HG02571 (cell line): ENCODE results near the gene SPRN.
"Not testable (repeated sequence)": the region's sequence is repeated elsewhere in the genome, so short reads cannot be mapped to it uniquely, and the experiment has no call there.

ENCODE experiments used
- ATAC-seq: cut with Tn5 transposase; IDR thresholded peaks from one replicate; pipeline ENCODE4 v1.9.1; 2021; ENCODE audit warnings: mild to moderate bottlenecking, moderate library complexity; ENCODE audit not compliant: unreplicated experiment

Gene SPRN

DNA sequence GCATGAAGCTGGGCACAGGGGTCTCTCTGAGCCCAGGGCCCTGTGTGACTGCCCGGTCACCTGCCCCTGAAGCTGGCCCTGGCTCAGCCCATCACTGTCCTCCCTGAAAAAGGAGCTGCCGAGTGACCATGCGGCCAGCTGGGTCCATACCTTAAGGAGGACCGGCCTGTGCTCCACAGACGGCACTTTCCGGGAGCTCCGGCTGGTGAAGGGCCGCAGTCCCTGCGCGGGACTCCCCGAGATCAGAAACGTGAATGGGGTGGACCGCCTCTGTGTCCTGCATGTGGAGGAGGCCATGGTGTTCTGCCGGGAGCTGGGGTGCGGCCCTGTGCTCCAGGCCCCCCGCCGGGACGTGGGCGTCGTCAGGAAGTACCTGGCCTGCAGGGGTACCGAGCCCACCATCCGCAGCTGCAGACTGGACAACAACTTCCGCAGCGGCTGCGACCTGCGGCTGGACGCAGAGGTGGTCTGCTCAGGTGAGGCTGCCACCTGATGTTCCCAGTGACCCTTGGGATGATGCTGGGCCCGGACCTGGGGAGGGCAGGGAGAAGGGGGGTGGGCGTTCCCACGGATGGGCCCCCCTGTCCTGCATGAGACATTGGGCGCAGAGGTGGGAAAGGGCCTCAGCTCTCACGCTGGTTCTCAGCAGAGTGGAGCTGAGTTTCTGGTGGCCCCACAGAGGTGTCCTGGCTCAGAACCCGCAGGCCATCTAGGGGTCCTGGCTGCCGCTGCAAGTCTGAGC lies 32.8 kb upstream of the SPRN start:
- no peak for ATAC-seq

DNA sequence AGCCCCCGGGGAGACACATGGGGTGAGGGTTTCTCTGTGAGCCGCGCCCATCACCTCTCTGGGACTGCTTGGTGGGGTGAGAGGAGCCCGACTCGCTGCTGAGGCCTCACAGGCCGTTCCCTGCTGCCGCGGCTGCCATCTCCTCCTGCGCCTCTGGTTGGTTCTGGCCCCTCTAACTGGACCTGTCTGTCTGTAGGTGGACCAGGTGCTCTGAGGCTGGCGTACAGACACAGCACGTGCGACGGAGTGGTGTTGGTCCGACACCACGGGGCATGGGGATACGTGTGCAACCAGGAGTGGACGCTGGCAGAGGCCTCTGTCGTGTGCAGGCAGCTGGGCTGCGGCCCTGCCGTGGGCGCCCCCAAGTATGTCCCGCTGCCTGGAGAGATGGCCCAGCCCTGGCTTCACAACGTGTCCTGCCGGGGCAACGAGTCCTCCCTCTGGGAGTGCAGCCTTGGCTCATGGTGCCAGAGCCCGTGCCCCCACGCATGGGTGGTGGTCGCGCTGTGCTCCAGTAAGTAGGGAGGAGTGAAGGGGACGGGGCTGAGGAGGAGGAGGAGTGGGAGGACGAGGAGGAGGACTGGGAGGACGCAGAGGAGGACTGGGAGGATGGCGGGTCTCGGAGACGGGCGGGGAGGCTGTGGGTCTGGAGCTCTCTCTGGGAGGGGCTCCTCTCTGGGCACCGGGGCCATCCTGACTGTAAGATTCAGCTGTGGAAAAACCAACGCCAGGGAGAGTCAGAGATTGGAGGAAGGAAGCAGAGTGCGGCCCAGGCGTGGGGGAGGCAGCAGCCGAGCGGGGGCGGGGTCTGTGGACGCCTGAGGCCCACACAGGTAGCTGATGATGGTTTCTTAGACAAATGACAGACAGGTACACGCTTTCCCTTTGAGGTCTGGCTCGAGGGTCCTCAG lies 31.9 kb upstream of the SPRN start:
- no peak for ATAC-seq

DNA sequence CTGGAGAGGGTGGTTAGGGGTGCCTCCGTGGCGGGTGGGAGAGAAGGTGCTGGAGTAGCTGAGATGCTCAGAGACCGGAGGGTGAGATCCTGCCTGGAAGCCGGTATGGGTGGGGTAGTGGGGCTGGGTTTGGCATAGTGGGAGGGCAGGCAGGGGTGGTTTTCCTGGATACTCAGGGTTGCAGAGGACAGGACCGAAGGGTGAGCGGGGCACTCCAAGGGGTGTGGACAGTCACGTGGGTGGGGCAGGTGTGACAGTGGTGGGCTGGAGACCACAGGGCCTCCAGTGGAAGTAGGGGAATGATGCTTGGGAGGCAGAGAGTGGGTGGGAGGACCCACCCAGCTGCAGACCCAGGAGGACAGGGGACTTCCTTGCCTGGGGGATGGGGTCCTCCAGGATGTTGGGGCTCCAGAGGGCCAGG lies 31.2 kb upstream of the SPRN start:
- no peak for ATAC-seq

DNA sequence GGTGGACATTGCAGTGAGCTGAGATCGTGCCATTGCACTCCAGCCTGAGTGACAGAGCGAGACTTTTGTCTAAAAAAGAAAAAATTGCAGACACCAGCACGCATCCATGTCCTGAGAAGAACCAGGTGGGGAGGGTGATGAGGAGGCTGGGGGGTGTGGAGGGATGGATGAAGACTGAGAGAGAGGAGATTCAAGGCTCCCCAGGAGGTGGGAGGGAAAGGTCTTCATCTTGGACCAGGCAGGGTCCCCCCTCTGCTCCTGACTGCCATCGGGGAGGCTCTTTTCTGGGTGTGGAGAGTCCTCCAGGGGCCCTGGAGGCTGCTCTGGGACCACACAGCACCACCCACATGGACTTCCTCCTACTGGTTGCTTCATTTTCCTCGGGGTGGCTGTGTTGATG lies 30.8 kb upstream of the SPRN start:
- no peak for ATAC-seq

DNA sequence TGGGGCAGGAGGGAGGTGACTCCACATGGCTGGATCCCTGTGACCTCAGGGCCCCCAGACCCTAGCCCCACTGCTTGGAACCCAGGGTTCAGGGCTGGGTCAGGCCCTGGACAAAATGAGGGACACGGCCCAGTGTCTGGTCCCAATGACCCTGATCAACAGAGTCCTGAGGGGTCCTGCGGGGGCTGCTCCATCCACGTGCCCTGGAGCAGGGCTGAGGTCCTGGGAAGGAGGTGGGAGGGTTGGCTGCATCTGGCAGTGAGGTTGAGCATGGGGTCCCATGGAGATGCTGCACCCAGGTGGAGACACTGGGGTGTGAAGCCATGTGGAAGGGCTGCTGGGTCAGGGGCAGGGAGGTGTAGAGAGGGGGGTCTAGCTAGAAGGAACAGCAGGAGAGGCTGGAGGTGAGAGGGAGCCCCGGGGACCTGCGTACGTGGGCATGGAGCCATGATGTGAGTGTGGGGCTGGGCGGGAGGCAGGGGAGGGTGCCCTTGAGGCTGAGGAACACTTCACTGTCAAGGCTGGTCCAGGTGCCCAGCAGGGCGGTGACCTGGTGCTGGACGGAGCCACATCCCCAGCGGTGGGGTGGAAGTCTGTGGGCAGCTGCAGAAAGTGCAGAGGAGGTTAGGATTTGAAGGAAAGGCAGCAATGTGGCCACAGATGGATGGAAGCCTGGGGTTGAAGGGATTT lies 29.9 kb upstream of the SPRN start:
- ATAC-seq = no peak

DNA sequence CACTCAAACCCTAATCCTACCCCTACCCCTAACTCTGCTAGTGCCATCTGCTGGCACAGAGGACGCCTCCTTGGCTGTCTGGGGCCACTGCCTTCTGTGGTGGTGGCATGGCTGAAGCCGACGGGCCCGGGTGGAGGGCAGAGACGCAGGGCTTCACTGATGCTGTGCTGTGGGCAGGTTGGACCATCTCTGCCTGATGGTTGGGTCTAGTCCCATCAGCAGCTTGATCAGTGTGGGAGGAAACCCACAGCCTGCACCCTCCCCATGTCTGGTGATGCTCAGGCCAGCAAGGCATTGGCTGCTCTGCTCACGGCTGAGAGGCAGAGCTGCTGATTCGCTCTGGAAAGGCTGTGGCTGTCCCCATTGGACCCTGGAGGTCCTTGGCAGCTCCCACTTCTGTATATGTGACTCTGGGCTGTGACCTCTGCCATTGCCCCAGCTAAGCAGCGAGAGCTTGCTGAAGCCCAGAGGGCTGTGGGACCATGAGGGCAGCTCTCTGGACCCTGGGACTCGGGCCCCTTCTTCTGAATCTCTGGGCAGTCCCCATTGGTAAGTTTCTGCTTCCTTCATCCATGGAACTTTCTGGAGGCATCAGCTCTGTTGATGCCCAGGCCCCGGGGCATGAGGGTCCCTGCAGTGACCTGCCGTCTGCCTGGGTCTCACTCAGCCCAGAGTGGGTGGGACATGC lies 29.2 kb upstream of the SPRN start, which contains the start of gene SCART1:
TSS of gene SCART1 (plus strand) at position 430 of the 688 bp plus-strand sequence. CDS start at position 483, 53 bp downstream.
- ATAC-seq = no peak

DNA sequence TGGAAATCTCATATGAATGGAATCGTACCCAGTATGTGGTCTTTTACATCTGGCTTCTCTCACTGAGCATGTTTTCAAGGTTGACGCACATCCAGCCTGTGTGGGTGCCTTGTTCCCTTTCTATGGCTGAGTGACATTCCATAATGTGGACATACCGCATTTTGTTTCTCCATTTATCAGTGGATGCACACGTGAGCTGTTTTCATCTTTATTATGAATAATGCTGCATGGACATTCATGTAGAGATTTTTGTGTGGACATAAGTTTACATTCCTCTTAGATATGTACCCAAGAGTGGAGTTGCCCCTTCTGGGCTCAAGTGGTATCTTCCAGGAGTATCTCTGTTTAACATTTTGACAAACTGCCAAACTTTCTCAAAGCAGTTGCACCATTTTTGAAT lies 28.0 kb upstream of the SPRN start:
- no peak for ATAC-seq

DNA sequence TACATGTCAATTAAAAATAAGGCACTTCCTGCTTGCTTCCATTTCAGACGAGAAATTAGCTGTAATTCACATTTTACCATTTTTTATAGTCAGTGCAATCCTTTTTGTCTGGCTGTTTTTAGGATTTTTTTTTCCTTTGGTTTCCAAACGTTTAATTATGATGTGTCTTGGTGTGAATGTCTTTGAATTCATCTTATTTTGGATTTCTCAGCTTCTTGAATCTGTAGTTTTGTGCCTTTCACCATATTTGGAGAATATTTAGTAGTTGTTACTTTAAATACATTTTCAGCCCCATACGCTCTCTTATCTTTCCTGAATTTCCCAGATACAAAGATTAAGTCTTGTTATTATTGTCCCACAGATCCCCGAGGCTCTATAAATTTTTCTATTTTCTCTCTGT lies 26.9 kb upstream of the SPRN start:
- no peak for ATAC-seq

DNA sequence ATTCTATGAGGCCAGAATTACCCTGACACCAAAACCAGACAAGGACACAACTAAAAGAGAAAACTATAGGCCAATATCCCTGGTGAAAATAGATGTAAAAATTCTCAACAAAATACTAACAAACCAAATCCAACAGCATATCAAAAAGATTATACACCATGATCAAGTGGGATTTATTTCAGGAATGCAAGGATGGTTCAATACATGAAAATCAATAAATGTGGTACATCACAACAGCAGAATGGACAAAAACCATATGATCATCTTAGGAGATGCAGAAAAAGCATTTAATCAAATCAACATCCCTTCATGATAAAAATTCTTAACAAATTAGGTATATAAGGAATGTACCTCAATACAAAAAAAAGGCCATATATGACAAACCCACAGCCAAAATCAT lies 23.7 kb upstream of the SPRN start:
- no peak for ATAC-seq

DNA sequence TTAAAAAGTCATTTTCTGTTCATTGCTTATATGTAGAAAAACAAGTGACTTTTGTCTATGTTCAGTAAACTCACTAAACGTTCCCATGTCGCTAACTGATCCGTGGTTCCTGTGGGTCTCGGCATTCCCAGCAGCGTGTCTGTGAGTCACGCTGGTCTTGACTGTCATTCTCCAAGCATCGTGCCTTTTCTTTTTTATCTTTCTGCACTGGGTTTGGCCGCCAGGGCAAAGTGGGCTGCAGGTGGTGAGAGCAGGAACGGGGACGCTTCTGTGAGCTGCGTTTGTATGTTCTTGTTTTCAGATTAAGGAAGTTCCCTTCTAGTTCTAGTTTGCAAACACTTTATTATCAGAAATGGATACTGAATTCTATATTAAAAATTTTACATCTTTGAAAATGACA lies 22.6 kb upstream of the SPRN start:
- no peak for ATAC-seq

DNA sequence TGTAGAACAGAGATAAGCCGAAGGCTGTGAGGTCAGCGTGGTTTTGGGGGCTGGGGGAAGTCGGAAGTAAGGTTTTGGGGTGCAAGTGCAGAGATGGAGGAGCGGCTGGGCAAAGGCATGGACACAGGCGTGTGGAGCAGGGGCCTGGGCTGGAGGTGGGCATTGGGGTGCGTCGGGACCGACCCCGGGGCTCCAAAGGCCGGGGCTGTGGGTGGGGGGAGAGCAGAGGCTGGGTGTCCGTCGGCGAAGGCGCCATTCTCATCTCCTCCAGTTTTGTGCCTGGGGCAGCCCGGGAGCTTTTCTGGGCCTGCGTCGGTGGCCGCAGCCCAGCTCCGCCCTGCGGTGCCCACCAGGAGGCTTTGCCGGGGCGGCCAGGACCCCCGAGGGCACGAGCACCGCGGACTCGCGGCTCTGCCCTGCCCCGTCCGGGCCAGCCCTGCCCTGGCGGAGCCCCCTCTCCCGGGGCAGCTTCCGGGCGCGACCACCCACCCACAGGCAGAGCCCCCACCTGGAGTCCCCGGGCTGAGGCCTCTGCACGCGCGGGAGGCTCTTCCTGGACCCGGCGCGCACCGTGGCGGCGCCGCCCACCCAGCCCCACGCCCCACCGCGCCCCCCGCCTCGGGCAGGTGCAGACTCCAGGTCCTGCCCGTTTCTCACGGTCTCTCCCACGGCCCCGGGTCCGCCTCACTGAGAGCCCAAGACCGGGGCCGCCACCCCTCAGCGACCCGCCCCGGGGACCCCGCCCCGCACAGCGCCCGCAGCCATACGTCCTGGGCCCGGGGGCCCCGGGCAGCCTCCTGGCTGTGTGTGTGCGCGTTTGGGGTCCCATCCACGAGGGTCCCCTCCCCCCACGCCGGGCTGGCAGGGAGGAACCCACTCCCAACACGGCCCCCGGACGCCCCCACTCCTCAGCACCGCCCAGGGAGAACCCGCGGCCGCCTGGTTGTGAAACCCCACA lies 21.6 kb upstream of the SPRN start:
- ATAC-seq = no peak

DNA sequence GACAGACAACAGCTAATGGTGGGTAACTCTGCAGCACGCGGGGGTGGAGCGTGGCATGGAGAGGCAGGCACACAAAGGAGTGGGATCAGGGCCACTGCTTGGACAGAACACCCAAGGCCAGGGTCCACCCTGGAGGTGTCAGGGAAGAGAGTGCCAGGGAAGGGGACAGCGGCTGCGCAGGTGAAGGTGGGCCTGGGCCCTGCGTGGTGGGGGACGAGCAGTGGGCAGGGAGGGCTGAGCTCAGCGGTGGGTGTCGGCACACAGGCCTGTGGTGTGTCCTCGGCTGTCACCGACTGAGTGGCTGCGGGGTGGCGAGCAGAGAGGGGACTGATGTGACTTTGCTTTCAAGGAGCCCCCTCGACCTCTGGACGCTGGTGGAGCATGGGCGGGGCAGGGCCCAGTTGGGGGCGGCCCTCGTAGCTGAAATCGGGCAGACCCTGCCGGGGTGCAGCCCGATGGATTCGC lies 20.9 kb upstream of the SPRN start:
- ATAC-seq = no peak

DNA sequence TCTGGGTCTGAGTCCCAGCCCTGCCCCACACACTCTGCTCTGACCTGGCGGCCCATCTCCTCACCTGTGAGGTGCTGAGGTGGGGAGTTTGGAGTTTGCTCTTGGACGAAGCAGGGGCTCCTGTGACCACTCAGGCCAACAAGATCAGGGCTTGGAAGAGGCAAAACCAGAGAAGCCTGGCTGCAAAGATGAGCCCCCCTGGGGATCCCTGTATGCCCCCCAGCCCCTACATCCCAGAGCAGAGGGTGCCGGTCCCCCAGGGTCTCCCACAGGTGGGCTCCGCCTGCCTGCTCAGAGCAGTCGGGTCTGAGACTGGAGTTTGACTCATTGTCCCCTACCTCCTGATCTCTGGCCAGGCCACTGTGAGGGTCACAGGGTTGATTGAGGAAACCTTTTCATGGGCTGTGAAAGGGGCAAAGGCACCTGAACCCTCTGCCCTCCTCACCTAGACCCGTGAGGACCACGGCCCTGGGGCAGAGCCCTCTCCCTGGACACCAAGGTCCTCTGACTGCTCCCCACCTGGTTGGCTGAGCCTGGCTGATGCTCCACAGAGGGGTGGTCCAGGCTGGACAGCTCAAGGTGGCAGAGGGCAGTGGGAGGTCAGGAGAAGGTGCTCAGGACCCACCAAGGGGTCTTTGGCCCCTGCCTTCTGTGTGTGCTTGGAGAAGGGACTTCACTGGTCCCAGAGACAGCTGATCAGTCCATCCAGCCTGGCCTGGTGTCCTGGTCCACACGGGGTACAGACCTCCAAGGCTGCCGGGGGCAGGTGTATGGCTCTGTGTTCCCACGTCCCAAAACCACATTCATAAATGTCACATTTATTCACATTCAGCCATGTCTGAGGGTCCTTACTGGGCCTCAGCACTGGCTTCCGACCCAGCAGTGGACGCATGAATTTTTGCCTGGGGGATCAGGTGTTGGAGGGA lies 20.2 kb upstream of the SPRN start:
- ATAC-seq = no peak

DNA sequence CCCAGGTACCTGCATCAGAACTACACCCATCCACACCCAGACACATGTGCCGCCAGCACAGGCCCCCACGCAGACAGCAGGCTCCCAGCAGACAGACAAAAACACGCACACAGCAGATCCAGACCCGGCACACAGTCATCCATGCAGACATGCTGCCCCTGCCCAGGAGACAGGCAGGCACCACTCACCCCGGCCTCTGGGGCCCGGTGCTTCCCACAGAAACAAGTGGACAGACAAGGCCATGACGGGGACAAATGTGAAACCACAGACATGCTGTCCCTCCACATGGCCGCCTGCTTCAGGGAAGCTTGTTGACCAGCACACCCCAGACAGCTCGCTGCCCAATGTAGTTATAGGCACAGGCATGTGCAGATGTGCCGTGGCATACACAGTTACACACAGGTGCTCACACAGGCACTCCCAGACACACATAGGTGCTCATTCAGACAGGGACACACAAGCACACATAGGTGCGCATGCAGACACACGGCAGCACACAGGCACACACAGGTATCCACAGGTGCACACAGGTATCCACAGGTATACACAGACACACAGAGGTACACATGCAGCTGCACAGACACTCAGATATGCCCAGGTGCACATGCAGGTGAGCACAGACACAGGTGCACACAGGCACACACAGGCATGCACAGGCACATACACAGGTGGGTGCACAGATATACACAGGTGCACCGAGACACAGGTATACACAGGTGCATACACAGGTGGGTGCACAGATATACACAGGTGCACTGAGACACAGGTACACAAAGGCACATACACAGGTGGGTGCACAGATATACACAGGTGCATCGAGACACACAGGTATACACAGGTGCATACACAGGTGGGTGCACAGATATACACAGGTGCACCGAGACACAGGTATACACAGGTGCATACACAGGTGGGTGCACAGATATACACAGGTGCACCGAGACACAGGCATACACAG lies 18.8 kb upstream of the SPRN start:
- ATAC-seq = no peak

DNA sequence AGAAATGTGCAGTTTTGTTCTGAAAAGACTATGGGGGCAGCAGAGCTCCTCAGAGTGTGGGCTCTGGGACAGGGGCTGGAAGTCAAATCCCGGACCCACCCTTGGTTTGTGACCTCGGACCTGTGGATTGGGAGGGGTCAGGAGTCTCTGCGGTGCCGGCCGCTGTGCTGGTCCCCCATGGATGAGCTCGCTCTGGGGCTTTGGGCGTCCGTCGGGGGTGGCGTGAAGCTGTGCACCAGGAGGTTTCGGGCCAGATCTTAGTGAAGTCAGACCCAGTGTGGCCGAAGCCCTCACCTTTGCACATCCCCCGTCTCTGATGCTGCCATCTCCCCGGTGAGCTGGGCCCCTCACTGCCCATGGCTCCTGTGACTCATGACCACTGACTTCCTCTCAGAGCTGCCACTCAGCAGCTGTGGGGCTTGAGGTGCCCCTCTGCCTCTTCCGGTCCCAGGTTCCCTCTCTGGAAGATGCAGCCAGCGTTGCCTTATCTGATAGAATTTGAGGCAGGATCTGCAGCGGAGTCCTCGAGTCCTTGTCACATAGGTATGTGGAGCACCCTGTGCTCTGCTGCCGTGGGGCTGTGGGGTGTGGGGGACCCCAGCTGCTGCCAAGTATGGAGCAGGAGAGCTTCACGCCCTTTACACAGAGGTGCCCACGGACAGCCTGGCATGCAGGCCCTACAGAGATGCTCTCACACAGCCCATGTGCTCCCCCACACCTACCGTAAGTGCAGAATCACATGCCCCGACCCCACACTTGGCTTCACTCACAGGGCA lies 18.0 kb upstream of the SPRN start:
- ATAC-seq = no peak

DNA sequence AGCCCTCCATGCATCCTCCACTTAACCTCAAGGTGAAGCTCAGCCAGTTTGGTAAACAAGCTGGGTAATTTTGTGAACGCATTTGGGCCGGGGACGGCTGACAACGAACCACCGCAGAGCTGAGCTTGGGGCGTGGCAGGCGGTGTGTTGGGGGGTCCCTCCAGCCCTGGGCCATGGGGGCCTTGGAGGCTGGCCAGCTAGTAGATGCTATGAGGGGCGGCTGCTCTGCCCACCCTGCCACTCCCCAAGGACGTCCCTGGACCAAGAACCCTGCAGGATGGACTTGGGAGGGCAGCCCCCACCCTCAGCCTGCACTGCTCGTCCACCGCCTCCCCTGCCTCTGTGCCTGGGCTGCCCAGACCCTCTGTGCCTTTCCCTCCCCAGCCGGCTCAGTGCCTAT lies 17.4 kb upstream of the SPRN start:
- ATAC-seq = no peak

DNA sequence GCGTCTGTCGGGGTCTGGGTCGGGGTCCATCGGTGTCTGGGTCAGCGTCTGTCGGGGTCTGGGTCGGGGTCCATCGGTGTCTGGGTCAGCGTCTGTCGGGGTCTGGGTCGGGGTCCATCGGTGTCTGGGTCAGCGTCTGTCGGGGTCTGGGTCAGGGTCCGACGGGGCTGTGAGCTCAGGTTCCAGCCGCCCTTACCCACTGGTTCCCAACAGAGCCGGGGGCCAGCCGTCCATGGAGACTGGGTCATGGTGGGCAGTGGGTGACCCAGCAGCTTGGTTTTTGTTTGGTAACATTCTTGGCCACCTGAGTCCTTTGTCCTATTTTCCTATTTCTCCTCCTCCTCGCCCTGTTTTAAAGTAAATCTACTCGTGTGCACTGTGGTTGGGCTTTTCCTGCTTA lies 16.9 kb upstream of the SPRN start:
- ATAC-seq = not testable (repeated sequence)
